C4-2B (cell line): ENCODE measurements around the gene PLD1.

Experiments
- CTCF ChIP-seq: fragments of 450-650 bp; conservative IDR thresholded peaks from 2 replicates; pipeline ENCODE4 v1.5.1; 2017; ENCODE audit warnings: mild to moderate bottlenecking
- ZFX ChIP-seq: fragments of 450-650 bp; IDR thresholded peaks from 2 replicates; pipeline ENCODE4 v1.6.1; 2017

DNA sequence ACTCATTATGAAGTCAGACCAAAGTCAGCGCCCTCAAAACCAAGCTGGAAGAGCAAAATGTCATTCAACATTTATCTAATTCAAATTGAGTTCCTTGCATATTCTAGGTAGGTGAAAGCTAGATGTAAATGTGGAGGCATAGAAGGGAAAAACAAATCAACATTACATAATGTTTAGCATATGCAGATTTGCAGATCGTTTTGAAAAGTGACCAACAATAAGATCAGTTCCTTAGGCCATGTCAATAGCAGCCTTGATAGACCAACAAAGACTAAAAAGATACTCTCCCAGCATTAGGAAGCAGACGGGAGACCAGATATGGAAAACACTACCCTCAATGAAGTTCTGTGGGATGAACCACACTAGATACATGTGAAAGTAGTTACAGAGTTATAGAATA, 83.0 kb downstream of the PLD1 start:
- no peak for TF ChIP-seq CTCF
- TF ChIP-seq ZFX = no peak
